ENCODE data around the gene TLE3.

TLE3 gene

GRCh38 chr15:70046679-70047369 is 50.9 kb downstream of the TLE3 start:
- no peak for FAIRE-seq

- FAIRE-seq, result no peak
Observed at GRCh38 chr15:70045045-70045444, 52.7 kb downstream of the TLE3 start.

GRCh38 chr15:70044168-70044567 is 53.5 kb downstream of the TLE3 start:
- FAIRE-seq, result no peak

- no peak for FAIRE-seq
Observed at GRCh38 chr15:70043590-70043989, 54.1 kb downstream of the TLE3 start.

- FAIRE-seq, result no peak
Observed at GRCh38 chr15:70042553-70043214, 55.0 kb downstream of the TLE3 start.

GRCh38 chr15:70039917-70040316 is 57.8 kb downstream of the TLE3 start:
- no peak for FAIRE-seq

GRCh38 chr15:70038730-70039392 is 58.9 kb downstream of the TLE3 start:
- no peak for FAIRE-seq

- FAIRE-seq, result no peak
Observed at GRCh38 chr15:70037292-70037640, 60.5 kb downstream of the TLE3 start.

- FAIRE-seq, result no peak
Observed at GRCh38 chr15:70036585-70037291, 61.0 kb downstream of the TLE3 start.

GRCh38 chr15:70035719-70036077 is 62.0 kb downstream of the TLE3 start:
- no peak for FAIRE-seq

GRCh38 chr15:70035051-70035718 is 62.5 kb downstream of the TLE3 start:
- no peak for FAIRE-seq

GRCh38 chr15:70034596-70034995 is 63.1 kb downstream of the TLE3 start:
- no peak for FAIRE-seq

- no peak for FAIRE-seq
Observed at GRCh38 chr15:70034141-70034540, 63.6 kb downstream of the TLE3 start.

- no peak for FAIRE-seq
Observed at GRCh38 chr15:70033529-70034140, 64.1 kb downstream of the TLE3 start.

- no peak for FAIRE-seq
Observed at GRCh38 chr15:70033109-70033508, 64.6 kb downstream of the TLE3 start.

- FAIRE-seq, result no peak
Observed at GRCh38 chr15:70032509-70032908, 65.2 kb downstream of the TLE3 start.

GRCh38 chr15:70031713-70032112 is 66.0 kb downstream of the TLE3 start:
- FAIRE-seq, result no peak

- FAIRE-seq, result no peak
Observed at GRCh38 chr15:70031261-70031660, 66.5 kb downstream of the TLE3 start.

GRCh38 chr15:70030851-70031250 is 66.9 kb downstream of the TLE3 start:
- FAIRE-seq, result no peak

- no peak for FAIRE-seq
Observed at GRCh38 chr15:70029297-70029701, 68.4 kb downstream of the TLE3 start.

- no peak for FAIRE-seq
Observed at GRCh38 chr15:70027518-70027917, 70.2 kb downstream of the TLE3 start.

GRCh38 chr15:70026991-70027390 is 70.7 kb downstream of the TLE3 start:
- no peak for FAIRE-seq

Data from islet of Langerhans (tissue), 1 donor.